Upper lobe of left lung (tissue), 4 donors: ENCODE data around the gene OSBPL10.

ENCODE experiments used
- POLR2AphosphoS5 ChIP-seq, 2 donors: sonication (generic); formaldehyde crosslinking; IDR thresholded peaks; one replicate each; pipeline ENCODE4 v1.5.1; 2017; ENCODE audit warnings: antibody characterized with exemption in 2 of 2
- TF ChIP-seq, protein P1 (sequence below), 6 experiments: fragments of 450-650 bp in 4 of 6; fragments of 200-600 bp in 2 of 6; sonication (generic) in 2 of 6; IDR thresholded peaks; one replicate each; pipeline ENCODE4 v1.5.1; 2016 to 2019; ENCODE audit warnings: antibody characterized with exemption in 6 of 6

DNA sequence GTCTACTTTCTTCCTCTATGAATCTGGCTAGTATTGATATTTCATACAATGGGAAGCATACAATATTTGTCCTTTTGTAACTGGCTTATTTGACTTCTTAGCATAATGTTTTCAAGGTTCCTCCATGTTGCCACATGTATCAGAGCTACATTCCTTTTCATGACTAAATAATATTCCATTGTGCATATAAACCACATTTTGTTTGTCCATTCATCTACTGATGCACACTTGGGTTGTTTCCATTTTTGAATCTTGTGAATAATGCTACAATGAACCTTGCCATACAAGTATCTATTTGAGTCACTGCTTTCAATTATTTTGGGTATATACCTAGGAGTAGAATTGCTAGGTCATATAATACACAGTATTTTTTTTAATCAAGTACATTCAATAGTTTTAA lies 38.0 kb downstream of the OSBPL10 start:
- TF ChIP-seq, protein P1, sequence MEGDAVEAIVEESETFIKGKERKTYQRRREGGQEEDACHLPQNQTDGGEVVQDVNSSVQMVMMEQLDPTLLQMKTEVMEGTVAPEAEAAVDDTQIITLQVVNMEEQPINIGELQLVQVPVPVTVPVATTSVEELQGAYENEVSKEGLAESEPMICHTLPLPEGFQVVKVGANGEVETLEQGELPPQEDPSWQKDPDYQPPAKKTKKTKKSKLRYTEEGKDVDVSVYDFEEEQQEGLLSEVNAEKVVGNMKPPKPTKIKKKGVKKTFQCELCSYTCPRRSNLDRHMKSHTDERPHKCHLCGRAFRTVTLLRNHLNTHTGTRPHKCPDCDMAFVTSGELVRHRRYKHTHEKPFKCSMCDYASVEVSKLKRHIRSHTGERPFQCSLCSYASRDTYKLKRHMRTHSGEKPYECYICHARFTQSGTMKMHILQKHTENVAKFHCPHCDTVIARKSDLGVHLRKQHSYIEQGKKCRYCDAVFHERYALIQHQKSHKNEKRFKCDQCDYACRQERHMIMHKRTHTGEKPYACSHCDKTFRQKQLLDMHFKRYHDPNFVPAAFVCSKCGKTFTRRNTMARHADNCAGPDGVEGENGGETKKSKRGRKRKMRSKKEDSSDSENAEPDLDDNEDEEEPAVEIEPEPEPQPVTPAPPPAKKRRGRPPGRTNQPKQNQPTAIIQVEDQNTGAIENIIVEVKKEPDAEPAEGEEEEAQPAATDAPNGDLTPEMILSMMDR (IDR thresholded peaks at IDR 0.05), result no peak
- no peak for TF ChIP-seq POLR2AphosphoS5 (IDR thresholded peaks at IDR 0.05)
